Measurements from ENCODE around the gene CFTR. TPM values are rescaled to one million over a fixed set of nuclear protein-coding genes. Genes with fewer than 3 reads are reported as not detected.

CFTR gene
- total and polyA plus RNA-seq, 10 of the 15 experiments (the other 5 are each of a cell fraction or from before 2014, with no cell fraction given): 0.02 to 2.3 (median 0.21) TPM; not detected in 1

GRCh38 chr7:117493460-117493859, 13.6 kb downstream of the CFTR start:
- in situ Hi-C loops (cut with MboI) (no loop called here), intact Hi-C loops (cut with micrococcal nuclease; ENCODE audit: unreplicated experiment) (no loop called here)
- Histone ChIP-seq H3K27me3 (replicated peaks in 1 of 2; ENCODE audit: control insufficient read depth in 2 of 2, insufficient read depth in 2 of 2, low read length in 1 of 2) (no peaks in the 10 kb centered on the region), H3K9ac (ENCODE audit: control insufficient read depth, insufficient read depth, low read length) (no peak overlapping the region), H3K27ac (ENCODE audit: control insufficient read depth, insufficient read depth) (no peak overlapping the region), H4K20me1 (ENCODE audit: control insufficient read depth, insufficient read depth) (no peaks in the 10 kb centered on the region), H3K9me3 (replicated peaks; ENCODE audit: control insufficient read depth, insufficient read depth, low read length) (no peaks in the 10 kb centered on the region), H3K36me3 (ENCODE audit: control insufficient read depth in 2 of 2, insufficient read depth in 2 of 2, low read length in 1 of 2) (no peaks in the 10 kb centered on the region), H3K4me1 (ENCODE audit: control insufficient read depth, insufficient read depth, low read length) (no peaks in the 10 kb centered on the region), H3K4me2 (ENCODE audit: control insufficient read depth, insufficient read depth) (no peak overlapping the region), H3K4me3 (no peak overlapping the region), H2AFZ (ENCODE audit: control insufficient read depth, low read depth, low read length) (no peak overlapping the region), H3K79me2 (ENCODE audit: control insufficient read depth, insufficient read depth, low read length) (no peaks in the 10 kb centered on the region)
- no peak for TF ChIP-seq YY1 (IDR thresholded peaks at IDR 0.05; ENCODE audit: low read depth, low read length)
- TF ChIP-seq NFXL1 (IDR thresholded peaks at IDR 0.05; ENCODE audit: borderline replicate concordance): no peak
- TF ChIP-seq JUNB (IDR thresholded peaks at IDR 0.05): no peak
- TF ChIP-seq EGR1 (IDR thresholded peaks at IDR 0.05; ENCODE audit: borderline replicate concordance in 1 of 2, low read depth in 2 of 2, low read length in 2 of 2): no peak
- TF ChIP-seq RUNX3 (IDR thresholded peaks at IDR 0.05; ENCODE audit: low read length): no peak
- no peak for TF ChIP-seq RELA (IDR thresholded peaks at IDR 0.05; ENCODE audit: borderline replicate concordance, partially characterized antibody)
- CTCF ChIA-PET: interaction anchor here (0.6 to 2.1 kb wide), 5 partner anchors 12 to 196 kb away, joined by 3 to 6 read pairs (median 3); no protein-coding TSS in a partner anchor
- no peak for FAIRE-seq
- SMC1A ChIA-PET (ENCODE audit: uncharacterized antibody, unreplicated experiment): interaction anchor here (0.9 to 3.1 kb wide), 3 partner anchors 9 to 223 kb away, joined by 3 to 22 read pairs (median 4); no protein-coding TSS in a partner anchor
- 35% methylated on average over 2 of the region's 2 CpGs for WGBS (ENCODE audit: insufficient coverage, insufficient replicate concordance, low lambda C conversion rate, missing lambda C conversion rate)
- peak; percentile 80 for ATAC-seq
- RAD21 ChIA-PET (ENCODE audit: unreplicated experiment): no interaction called here
- DNase-seq (ENCODE audit: low read depth, low spot score): no peak
- no TSS peak for BruUV-seq (replicated peaks)
- POLR2A ChIA-PET: interaction anchor here (0.7 kb wide), 1 partner anchor 586 kb away, joined by 3 read pairs; no protein-coding TSS in a partner anchor

GRCh38 chr7:117495308-117495707, 15.5 kb downstream of the CFTR start:
- no peaks in the 10 kb centered on the region for H3K79me2 ChIP-seq (ENCODE audit: control insufficient read depth, insufficient read depth, low read length)
- no peaks in the 10 kb centered on the region for H3K36me3 ChIP-seq (ENCODE audit: control insufficient read depth in 2 of 2, insufficient read depth in 2 of 2, low read length in 1 of 2)
- no peak overlapping the region for H3K4me2 ChIP-seq (ENCODE audit: control insufficient read depth, insufficient read depth)
- ATAC-seq: no peak
- no TSS peak for BruUV-seq (replicated peaks)
- no peaks in the 10 kb centered on the region for H3K4me1 ChIP-seq (ENCODE audit: control insufficient read depth, insufficient read depth, low read length)
- no peak overlapping the region for H3K9ac ChIP-seq (ENCODE audit: control insufficient read depth, insufficient read depth, low read length)
- FAIRE-seq: no peak
- H4K20me1 ChIP-seq (ENCODE audit: control insufficient read depth, insufficient read depth): no peaks in the 10 kb centered on the region
- POLR2A ChIA-PET: no interaction called here
- no peak for DNase-seq (ENCODE audit: low read depth, low spot score)
- H3K27ac ChIP-seq (ENCODE audit: control insufficient read depth, insufficient read depth): no peak overlapping the region
- RAD21 ChIA-PET (ENCODE audit: unreplicated experiment): interaction anchor here (0.9 to 2.4 kb wide), 3 partner anchors 11 to 94 kb away, joined by 3 to 11 read pairs (median 3); no protein-coding TSS in a partner anchor
- SMC1A ChIA-PET (ENCODE audit: uncharacterized antibody, unreplicated experiment): interaction anchor here (0.7 to 3.1 kb wide), 6 partner anchors 10 to 168 kb away, joined by 3 to 22 read pairs (median 4); no protein-coding TSS in a partner anchor
- CTCF ChIA-PET: interaction anchor here (1.2 to 2.1 kb wide), 3 partner anchors 10 to 36 kb away, joined by 3 to 6 read pairs (median 5); no protein-coding TSS in a partner anchor
- no peak for TF ChIP-seq SREBF2 (IDR thresholded peaks at IDR 0.05; ENCODE audit: low read length)
- no peak for TF ChIP-seq PKNOX1 (IDR thresholded peaks at IDR 0.05)
- no peak for TF ChIP-seq ZNF24 (IDR thresholded peaks at IDR 0.05)
- no peak for TF ChIP-seq ZBED1 (IDR thresholded peaks at IDR 0.05; ENCODE audit: borderline replicate concordance)
- TF ChIP-seq BRCA1 (IDR thresholded peaks at IDR 0.05; ENCODE audit: low read depth, low read length): no peak
- TF ChIP-seq SMC3 (IDR thresholded peaks at IDR 0.05; ENCODE audit: borderline replicate concordance, low read length): no peak
- TF ChIP-seq IKZF2 (IDR thresholded peaks at IDR 0.05): no peak
- no peak for TF ChIP-seq ELK1 (IDR thresholded peaks at IDR 0.05; ENCODE audit: low read depth, low read length)
- TF ChIP-seq IRF5 (IDR thresholded peaks at IDR 0.05; ENCODE audit: borderline replicate concordance): no peak
- no peaks in the 10 kb centered on the region for H3K9me3 ChIP-seq (replicated peaks; ENCODE audit: control insufficient read depth, insufficient read depth, low read length)
- intact Hi-C loops (cut with micrococcal nuclease; ENCODE audit: unreplicated experiment) (no loop called here), in situ Hi-C loops (cut with MboI) (no loop called here)
- no peak overlapping the region for H3K4me3 ChIP-seq
- H2AFZ ChIP-seq (ENCODE audit: control insufficient read depth, low read depth, low read length): no peak overlapping the region
- H3K27me3 ChIP-seq (replicated peaks in 1 of 2; ENCODE audit: control insufficient read depth in 2 of 2, insufficient read depth in 2 of 2, low read length in 1 of 2): no peaks in the 10 kb centered on the region
- WGBS (ENCODE audit: insufficient coverage, insufficient replicate concordance, low lambda C conversion rate, missing lambda C conversion rate): 3% methylated on average over 1 of the region's 1 CpG

All from GM12878 (cell line).